Mesothelial cell of epicardium (in vitro differentiated cells): Measurements from ENCODE around the gene STAM2. TPM values are rescaled to one million over a fixed set of nuclear protein-coding genes. Genes with fewer than 3 reads are reported as not detected.
"Not testable (repeated sequence)": the region's sequence is repeated elsewhere in the genome, so short reads cannot be mapped to it uniquely, and the experiment has no call there.

Source experiments
- DNase-seq, 2 experiments: peaks; one replicate each; pipeline ENCODE4 v3.0.0; 2021; ENCODE audit warnings: low spot score in 2 of 2; ENCODE audit not compliant: unreplicated experiment in 2 of 2
- H3K27ac Mint-ChIP-seq: 2 replicates; pipeline ENCODE4 v1.8.0; 2021; ENCODE audit warnings: mixed read lengths
- H3K27me3 Mint-ChIP-seq: 2 replicates; pipeline ENCODE4 v1.8.0; 2021; ENCODE audit warnings: low read depth, mixed read lengths
- H3K36me3 Mint-ChIP-seq: 2 replicates; pipeline ENCODE4 v1.8.0; 2021; ENCODE audit warnings: mixed read lengths
- H3K4me1 Mint-ChIP-seq: 2 replicates; pipeline ENCODE4 v1.8.0; 2021; ENCODE audit warnings: mixed read lengths
- H3K4me3 Mint-ChIP-seq: 2 replicates; pipeline ENCODE4 v1.8.0; 2021; ENCODE audit warnings: mild to moderate bottlenecking, moderate library complexity, mixed read lengths
- H3K9me3 Mint-ChIP-seq: 2 replicates; pipeline ENCODE4 v1.8.0; 2021; ENCODE audit warnings: mixed read lengths
- total RNA-seq: library from RNA; stranded (reverse); gene quantifications from 3 replicates; pipeline ENCODE4 v1.2.1, GENCODE V29; 2021
- TF ChIP-seq, protein P1 (sequence below): fragments of 200-600 bp; sonication (generic); IDR thresholded peaks from one replicate; pipeline ENCODE4 v1.5.0; 2021; ENCODE audit warnings: antibody characterized with exemption; ENCODE audit not compliant: unreplicated experiment

Gene STAM2
- total RNA-seq, 1 donor from 2014 or later, result 29.0 TPM

DNA sequence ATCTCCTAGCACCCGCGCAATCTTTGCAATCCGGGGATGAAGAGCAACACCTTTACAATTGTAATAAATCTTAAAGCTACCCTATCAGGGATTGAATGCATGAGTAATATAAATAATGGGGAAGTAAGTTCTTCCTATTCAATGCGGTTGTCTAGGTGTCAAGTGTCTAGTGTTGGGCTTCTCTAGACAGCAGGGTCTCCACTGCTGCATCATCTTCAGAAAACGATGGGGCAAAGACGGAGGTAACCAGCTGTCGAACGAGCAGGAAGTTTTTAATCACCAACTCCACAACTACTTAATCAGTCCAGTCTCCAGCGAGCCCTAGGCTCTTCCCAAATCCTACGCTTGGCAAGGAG lies 573 bp downstream of the STAM2 start:
- Mint-ChIP-seq H3K9me3 (peaks cover 8% of the 10 kb centered on the region), H3K27me3 (no peaks in the 10 kb centered on the region), H3K27ac (peak overlapping the region; percentile 100), H3K4me3 (peak overlapping the region; percentile 97), H3K4me1 (peaks cover 30% of the 10 kb centered on the region), H3K36me3 (peaks cover 3% of the 10 kb centered on the region)
- no peak for DNase-seq
- TF ChIP-seq, protein P1, sequence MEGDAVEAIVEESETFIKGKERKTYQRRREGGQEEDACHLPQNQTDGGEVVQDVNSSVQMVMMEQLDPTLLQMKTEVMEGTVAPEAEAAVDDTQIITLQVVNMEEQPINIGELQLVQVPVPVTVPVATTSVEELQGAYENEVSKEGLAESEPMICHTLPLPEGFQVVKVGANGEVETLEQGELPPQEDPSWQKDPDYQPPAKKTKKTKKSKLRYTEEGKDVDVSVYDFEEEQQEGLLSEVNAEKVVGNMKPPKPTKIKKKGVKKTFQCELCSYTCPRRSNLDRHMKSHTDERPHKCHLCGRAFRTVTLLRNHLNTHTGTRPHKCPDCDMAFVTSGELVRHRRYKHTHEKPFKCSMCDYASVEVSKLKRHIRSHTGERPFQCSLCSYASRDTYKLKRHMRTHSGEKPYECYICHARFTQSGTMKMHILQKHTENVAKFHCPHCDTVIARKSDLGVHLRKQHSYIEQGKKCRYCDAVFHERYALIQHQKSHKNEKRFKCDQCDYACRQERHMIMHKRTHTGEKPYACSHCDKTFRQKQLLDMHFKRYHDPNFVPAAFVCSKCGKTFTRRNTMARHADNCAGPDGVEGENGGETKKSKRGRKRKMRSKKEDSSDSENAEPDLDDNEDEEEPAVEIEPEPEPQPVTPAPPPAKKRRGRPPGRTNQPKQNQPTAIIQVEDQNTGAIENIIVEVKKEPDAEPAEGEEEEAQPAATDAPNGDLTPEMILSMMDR, result no peak

DNA sequence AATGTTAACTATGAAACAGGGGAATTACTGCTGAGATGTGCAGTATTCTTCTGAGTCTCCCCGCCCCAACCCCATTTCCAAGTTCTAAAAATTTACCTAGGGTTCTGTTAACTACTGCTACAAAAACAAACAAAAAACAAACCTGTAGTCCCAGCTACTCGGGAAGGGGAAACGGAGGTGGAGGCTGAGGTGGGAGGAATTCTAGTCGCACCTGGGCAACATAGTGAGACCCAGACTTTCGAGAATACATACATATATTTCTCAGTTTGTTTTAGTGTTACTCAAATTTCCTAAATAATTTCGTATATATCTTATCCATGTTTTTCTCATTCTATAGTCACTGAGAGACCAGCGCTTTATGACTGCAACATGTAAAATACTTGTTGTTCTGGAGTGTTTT lies 989 bp downstream of the STAM2 start:
- DNase-seq, result no peak
- Mint-ChIP-seq H3K36me3 (peaks cover 3% of the 10 kb centered on the region), H3K9me3 (peaks cover 8% of the 10 kb centered on the region), H3K4me1 (peaks cover 30% of the 10 kb centered on the region), H3K27me3 (no peaks in the 10 kb centered on the region), H3K4me3 (peak overlapping the region; percentile 97), H3K27ac (peak overlapping the region; percentile 100)
- TF ChIP-seq, protein P1, result no peak

DNA sequence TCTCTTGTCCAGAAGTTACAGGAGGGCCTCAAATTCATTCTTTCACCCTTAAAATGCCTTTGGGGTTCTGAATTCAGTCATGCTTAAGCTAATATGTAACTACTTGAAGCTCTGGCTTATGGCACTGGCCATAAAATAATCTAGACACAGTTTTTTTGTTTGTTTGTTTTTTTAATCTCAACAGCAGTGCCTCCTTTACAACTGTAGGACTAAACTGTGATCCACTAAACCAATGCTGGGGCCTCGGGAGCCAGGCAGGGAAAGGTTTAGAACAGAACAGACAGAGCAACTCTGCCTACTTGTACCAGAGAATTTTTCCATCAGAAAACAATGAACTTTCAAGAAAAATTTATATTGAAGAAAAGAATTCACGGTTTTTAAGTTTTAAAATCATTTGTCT lies 1.7 kb downstream of the STAM2 start:
- no peak for DNase-seq
- TF ChIP-seq, protein P1, result no peak
- Mint-ChIP-seq H3K4me3 (peak overlapping the region; percentile 37), H3K9me3 (peaks cover 8% of the 10 kb centered on the region), H3K36me3 (peaks cover 6% of the 10 kb centered on the region), H3K4me1 (peaks cover 30% of the 10 kb centered on the region), H3K27me3 (no peaks in the 10 kb centered on the region), H3K27ac (peak overlapping the region; percentile 61)

DNA sequence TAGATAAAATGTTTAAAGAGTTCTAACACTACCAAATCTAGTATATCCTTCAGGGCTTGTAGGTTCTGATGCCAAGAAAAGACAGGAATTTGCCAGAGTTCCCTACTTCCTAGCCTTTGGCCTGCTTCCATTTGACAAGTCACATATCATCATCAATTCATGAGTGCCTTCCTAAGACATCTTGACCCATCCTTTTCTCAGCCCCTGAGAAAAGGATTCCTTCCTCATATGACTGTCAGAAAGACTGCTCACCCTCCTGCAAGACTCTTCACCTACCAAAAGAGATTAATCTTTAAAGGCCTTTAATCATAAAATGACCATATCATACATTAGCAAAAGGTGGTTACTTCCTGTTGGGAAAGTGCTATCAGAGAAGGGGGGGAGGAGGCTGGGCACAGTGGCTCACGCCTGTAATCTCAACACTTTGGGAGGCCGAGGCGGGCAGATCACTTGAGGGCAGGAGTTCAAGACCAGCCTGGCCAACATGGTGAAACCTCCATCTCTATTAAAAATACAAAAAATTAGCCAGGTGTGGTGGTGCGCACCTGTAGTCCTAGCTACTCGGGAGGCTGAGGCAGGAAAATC lies 3.3 kb downstream of the STAM2 start:
- H3K9me3 Mint-ChIP-seq, H3K4me3 Mint-ChIP-seq, DNase-seq, H3K36me3 Mint-ChIP-seq, H3K27me3 Mint-ChIP-seq: not testable (repeated sequence)
- H3K4me1 Mint-ChIP-seq, result peaks cover 30% of the 10 kb centered on the region
- H3K27ac Mint-ChIP-seq, result peak overlapping the region; percentile 84

DNA sequence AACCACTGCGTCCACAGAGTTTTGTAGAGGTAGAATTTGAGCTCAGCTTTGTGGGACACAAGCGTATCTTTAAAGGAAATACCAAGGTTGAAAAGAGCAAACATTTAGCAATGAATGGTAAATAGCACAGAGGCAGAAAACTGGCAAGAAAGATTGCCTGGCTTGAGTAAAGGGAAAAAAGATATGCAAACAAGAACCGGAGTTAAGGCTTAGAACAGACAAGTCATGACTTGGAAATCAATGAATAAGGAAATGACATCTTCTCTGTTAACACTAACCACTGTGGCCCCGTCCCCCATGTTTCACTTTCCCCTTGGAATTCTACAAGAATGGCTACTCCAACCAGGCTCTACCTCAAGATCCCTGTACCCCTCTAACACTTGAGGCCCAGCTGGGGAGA lies 3.8 kb downstream of the STAM2 start:
- Mint-ChIP-seq H3K9me3 (peaks cover 3% of the 10 kb centered on the region), H3K4me3 (no peak overlapping the region), H3K4me1 (peaks cover 36% of the 10 kb centered on the region), H3K36me3 (peaks cover 6% of the 10 kb centered on the region), H3K27me3 (no peaks in the 10 kb centered on the region), H3K27ac (peak overlapping the region; percentile 84)
- TF ChIP-seq, protein P1, result no peak
- no peak for DNase-seq

DNA sequence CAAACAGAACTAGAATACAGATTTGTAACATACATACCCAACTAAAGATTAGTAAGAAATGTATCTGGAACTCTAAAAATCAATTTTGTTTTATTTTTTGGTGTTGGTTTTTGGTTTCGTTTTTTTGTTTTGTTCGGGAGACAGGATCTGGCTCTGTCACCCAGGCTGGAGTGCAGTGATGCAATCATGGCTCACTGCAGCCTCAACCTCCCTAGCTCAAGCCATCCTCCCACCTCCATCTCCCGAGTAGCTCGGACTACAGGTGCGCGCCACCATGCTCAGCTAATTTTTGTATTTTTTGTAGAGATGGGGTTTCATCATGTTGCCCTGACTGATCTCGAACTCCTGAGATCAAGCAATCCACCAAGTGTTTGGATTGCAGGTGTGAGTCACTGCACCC lies 6.4 kb downstream of the STAM2 start:
- H3K4me1 Mint-ChIP-seq, result peaks cover 28% of the 10 kb centered on the region
- not testable (repeated sequence) for H3K27ac Mint-ChIP-seq, H3K4me3 Mint-ChIP-seq

DNA sequence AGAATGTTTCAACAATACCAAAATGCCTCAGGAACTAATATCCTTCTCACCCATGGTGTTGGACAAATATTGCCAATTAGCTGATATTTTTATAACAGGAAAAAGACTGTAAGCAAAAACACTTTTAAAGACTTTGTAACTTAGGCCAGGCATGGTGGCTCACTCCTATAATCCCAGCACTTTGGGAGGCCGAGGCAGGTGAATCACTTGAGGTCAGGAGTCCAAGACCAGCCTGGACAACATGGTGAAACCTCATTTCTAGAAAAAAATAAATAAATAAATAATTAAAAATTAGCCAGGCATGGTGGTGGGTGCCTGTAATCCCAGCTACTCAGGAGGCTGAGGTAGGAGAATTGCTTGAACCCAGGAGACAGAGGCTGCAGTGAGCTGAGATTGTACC lies 8.1 kb downstream of the STAM2 start:
- not testable (repeated sequence) for H3K27me3 Mint-ChIP-seq, H3K27ac Mint-ChIP-seq
- H3K4me1 Mint-ChIP-seq, result peaks cover 21% of the 10 kb centered on the region

More for the DNA sequence above, 6.4 kb downstream of the STAM2 start:
- H3K27me3 Mint-ChIP-seq, DNase-seq, H3K9me3 Mint-ChIP-seq, H3K36me3 Mint-ChIP-seq: not testable (repeated sequence)

More for the DNA sequence above, 8.1 kb downstream of the STAM2 start:
- H3K36me3 Mint-ChIP-seq, result peaks cover 12% of the 10 kb centered on the region
- not testable (repeated sequence) for DNase-seq, H3K4me3 Mint-ChIP-seq
- peaks cover 11% of the 10 kb centered on the region for H3K9me3 Mint-ChIP-seq
